HL-60 (cell line): ENCODE data around the gene IRX2.

Source experiments
- DNase-seq, 2 experiments: peaks; one replicate each; pipeline ENCODE4 v3.0.0-alpha.2; 2010 to 2020; ENCODE audit warnings: low read depth in 1 of 2, low spot score in 1 of 2
- H3K27ac ChIP-seq: fragments of 250-450 bp; sonication (Bioruptor Pico); replicated peaks from 2 replicates; pipeline ENCODE4 v1.5.1; 2020; ENCODE audit warnings: mild to moderate bottlenecking, moderate library complexity
- H3K27me3 ChIP-seq: fragments of 250-450 bp; sonication (Bioruptor Pico); 2 replicates; pipeline ENCODE4 v1.5.1; 2021; ENCODE audit warnings: mild to moderate bottlenecking, moderate library complexity; ENCODE audit not compliant: insufficient read depth, poor library complexity, severe bottlenecking
- H3K4me3 ChIP-seq: replicated peaks from 2 replicates; pipeline ENCODE4 v1.5.1; 2011; ENCODE audit warnings: mild to moderate bottlenecking, control low read depth, low read length; ENCODE audit not compliant: insufficient read depth
- GABPA ChIP-seq: IDR thresholded peaks from 2 replicates; pipeline ENCODE4 v1.6.1; 2012; ENCODE audit warnings: low read depth
- POLR2AphosphoS5 ChIP-seq: IDR thresholded peaks from 2 replicates; pipeline ENCODE4 v1.6.1; 2012; ENCODE audit warnings: low read depth
- SPI1 ChIP-seq: IDR thresholded peaks from 2 replicates; pipeline ENCODE4 v1.6.1; 2012; ENCODE audit warnings: low read depth, mild to moderate bottlenecking, borderline replicate concordance
- TF ChIP-seq, protein P1 (sequence below): IDR thresholded peaks from 2 replicates; pipeline ENCODE4 v1.6.1; 2012; ENCODE audit warnings: low read depth; ENCODE audit not compliant: insufficient replicate concordance
- TF ChIP-seq, protein P2 (sequence below): IDR thresholded peaks from one replicate; pipeline ENCODE4 v1.5.1; 2011; ENCODE audit warnings: low read length, control low read depth, inconsistent platforms; ENCODE audit not compliant: insufficient read depth

IRX2 gene

DNA sequence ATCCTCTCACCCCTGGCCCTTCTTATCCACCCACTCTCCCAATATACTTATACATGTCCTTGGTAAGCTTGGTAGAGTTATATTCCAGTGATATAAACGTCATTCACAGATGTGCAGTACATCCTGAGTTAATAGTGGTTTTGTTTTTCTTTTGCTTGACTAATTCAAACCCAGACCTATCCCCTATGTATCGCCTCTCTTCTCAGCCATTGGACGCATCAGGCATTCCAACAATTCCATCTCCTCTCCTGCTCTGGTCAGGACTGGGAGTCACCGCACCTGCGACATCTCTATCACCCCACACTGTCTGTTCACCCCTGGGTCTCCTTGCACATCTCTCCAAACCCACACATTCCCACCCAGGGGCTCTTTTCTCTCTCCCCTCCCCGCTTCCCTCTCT, 21.9 kb upstream of the IRX2 start:
- Histone ChIP-seq H3K27ac (no peak overlapping the region), H3K4me3 (no peak overlapping the region), H3K27me3 (no peaks in the 10 kb centered on the region)
- TF ChIP-seq SPI1 (no peak), POLR2AphosphoS5 (no peak), GABPA (no peak)
- TF ChIP-seq, protein P1, sequence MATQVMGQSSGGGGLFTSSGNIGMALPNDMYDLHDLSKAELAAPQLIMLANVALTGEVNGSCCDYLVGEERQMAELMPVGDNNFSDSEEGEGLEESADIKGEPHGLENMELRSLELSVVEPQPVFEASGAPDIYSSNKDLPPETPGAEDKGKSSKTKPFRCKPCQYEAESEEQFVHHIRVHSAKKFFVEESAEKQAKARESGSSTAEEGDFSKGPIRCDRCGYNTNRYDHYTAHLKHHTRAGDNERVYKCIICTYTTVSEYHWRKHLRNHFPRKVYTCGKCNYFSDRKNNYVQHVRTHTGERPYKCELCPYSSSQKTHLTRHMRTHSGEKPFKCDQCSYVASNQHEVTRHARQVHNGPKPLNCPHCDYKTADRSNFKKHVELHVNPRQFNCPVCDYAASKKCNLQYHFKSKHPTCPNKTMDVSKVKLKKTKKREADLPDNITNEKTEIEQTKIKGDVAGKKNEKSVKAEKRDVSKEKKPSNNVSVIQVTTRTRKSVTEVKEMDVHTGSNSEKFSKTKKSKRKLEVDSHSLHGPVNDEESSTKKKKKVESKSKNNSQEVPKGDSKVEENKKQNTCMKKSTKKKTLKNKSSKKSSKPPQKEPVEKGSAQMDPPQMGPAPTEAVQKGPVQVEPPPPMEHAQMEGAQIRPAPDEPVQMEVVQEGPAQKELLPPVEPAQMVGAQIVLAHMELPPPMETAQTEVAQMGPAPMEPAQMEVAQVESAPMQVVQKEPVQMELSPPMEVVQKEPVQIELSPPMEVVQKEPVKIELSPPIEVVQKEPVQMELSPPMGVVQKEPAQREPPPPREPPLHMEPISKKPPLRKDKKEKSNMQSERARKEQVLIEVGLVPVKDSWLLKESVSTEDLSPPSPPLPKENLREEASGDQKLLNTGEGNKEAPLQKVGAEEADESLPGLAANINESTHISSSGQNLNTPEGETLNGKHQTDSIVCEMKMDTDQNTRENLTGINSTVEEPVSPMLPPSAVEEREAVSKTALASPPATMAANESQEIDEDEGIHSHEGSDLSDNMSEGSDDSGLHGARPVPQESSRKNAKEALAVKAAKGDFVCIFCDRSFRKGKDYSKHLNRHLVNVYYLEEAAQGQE, result no peak
- TF ChIP-seq, protein P2, sequence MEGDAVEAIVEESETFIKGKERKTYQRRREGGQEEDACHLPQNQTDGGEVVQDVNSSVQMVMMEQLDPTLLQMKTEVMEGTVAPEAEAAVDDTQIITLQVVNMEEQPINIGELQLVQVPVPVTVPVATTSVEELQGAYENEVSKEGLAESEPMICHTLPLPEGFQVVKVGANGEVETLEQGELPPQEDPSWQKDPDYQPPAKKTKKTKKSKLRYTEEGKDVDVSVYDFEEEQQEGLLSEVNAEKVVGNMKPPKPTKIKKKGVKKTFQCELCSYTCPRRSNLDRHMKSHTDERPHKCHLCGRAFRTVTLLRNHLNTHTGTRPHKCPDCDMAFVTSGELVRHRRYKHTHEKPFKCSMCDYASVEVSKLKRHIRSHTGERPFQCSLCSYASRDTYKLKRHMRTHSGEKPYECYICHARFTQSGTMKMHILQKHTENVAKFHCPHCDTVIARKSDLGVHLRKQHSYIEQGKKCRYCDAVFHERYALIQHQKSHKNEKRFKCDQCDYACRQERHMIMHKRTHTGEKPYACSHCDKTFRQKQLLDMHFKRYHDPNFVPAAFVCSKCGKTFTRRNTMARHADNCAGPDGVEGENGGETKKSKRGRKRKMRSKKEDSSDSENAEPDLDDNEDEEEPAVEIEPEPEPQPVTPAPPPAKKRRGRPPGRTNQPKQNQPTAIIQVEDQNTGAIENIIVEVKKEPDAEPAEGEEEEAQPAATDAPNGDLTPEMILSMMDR, result no peak
- no peak for DNase-seq

DNA sequence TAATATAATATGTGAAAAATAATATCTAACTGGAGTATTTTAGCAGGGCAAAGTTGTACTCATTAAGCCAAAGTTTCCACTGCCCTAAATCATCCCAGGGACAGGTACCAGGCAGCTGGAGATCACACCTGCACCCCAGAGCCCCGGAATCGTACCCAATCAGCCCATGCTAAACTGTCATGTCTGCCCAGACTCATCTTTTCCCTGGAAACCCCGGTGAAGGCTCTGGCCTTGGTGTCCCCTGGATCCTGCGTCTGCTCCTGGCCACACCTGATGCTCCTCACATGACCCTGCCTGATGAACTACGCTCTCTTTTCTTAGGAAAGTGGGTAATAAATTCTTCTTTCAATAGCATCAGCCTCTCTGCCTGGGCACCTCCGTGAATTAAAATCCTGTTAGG, 15.6 kb upstream of the IRX2 start:
- DNase-seq, result no peak
- TF ChIP-seq GABPA, result no peak
- TF ChIP-seq POLR2AphosphoS5, result no peak
- no peak for TF ChIP-seq SPI1
- TF ChIP-seq, protein P2, result no peak
- TF ChIP-seq, protein P1, result no peak

DNA sequence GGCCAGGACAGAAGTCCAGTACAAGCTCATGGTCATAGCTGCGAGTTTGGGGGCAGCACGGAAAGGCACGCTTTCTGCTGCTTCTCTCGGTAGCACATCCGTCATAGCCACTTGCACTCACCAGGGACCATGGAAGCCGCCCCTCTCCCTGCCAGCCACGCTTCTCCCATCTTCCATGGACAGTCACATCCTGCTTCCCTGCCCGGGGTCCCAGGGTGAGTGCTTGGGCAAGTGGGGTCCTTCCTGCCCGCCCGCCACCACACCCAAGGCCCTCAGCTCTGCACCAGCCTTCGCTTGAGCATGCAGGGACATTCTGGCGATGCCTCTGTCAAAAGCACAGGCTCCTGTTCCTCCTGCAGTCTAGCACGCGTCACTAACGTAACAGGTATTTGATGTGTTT, 13.1 kb upstream of the IRX2 start:
- TF ChIP-seq, protein P1, result no peak
- TF ChIP-seq SPI1 (no peak), GABPA (no peak), POLR2AphosphoS5 (no peak)
- TF ChIP-seq, protein P2, result no peak
- Histone ChIP-seq H3K27me3 (no peaks in the 10 kb centered on the region), H3K27ac (no peak overlapping the region), H3K4me3 (no peak overlapping the region)
- DNase-seq, result no peak

More for the DNA sequence above, 15.6 kb upstream of the IRX2 start:
- H3K27me3 ChIP-seq, result no peaks in the 10 kb centered on the region
- no peak overlapping the region for H3K27ac ChIP-seq
- no peak overlapping the region for H3K4me3 ChIP-seq
